Measurements from ENCODE around the gene TMEM14B. TPM values are rescaled to one million over a fixed set of nuclear protein-coding genes. Genes with fewer than 3 reads are reported as not detected.
"Not testable (repeated sequence)": the region's sequence is repeated elsewhere in the genome, so short reads cannot be mapped to it uniquely, and the experiment has no call there.

The TMEM14B gene
- 106 TPM for total RNA-seq
- long read RNA-seq, transcript TMEM14B-202 (6 exons, 975 nt): major isoform, 67 of 74 reads
- long read RNA-seq, transcript TMEM14B-201 (5 exons, 787 nt): minor isoform, 5 of 74 reads
- long read RNA-seq, partial matches to known transcripts: 0 of 74 reads
- long read RNA-seq, other reads (novel, unspliced or antisense): 1 of 74 reads

- DNase-seq (ENCODE audit: missing footprints) (peak; percentile 100), ATAC-seq (peak; percentile 99)
- intact Hi-C loops (cut with DNase I): loop anchor here (1.0 to 2.0 kb wide), 3 partner anchors 25 to 236 kb away; partner anchors contain the start of genes C6orf52 and PAK1IP1
These were observed at the start of gene TMEM14B for GRCh38 chr6:10747251-10747972. Gene TMEM14B (plus strand): TSS chr6:10747805. CDS start chr6:10749246, 1,441 bp downstream.

DNA sequence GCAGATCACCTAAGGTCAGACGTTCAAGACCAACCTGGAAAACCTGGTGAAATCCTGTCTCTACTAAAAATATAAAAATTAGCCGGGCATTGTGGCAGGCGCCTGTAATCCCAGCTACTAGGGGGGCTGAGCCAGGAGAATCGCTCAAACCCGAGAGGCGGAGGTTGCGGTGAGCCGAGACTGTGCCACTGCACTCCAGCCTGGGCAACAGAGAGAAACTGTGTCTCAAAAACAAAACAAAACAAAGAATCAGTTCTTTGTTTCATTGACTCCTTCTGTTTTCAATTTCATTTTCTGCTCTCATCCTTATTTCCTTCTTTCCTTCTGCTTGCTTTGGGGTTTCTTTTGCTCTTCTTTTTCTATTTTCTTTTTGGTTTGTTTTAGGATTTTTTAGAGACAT lies 33.6 kb upstream of the TMEM14B start:
- intact Hi-C loops (cut with DNase I): no loop called here
- ATAC-seq: no peak

DNA sequence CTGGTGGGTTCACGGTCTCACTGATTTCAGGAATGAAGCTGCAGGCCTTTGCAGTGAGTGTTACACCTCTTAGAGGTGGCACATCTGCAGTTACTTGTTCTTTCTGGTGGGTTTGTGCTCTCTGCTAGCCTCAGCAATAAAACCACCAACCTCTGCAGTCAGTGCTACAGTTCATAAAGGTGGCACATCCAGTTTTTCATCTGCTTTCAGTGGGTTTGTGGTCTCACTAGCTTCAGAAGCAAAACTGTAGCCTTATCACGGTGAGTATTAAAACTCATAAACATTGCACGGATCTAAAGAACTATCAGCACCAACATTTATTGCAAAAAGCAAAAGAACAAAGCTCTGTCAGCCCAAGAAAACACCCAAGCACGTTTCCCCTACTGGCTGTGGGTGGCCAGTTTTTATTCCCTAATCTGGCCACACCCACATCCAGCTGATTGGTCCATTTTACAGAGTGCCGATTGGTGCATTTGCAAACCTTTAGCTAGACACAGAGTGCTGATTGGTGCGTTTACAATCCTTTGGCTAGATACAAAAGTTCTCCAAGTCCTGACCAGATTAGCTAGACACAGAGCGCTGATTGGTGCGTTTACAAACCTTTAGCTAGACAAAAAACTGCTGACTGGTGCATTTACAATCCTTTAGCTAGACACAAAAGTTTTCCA lies 28.2 kb upstream of the TMEM14B start:
- intact Hi-C loops (cut with DNase I): no loop called here
- DNase-seq (ENCODE audit: missing footprints) (no peak), ATAC-seq (no peak)

More for the DNA sequence above, 33.6 kb upstream of the TMEM14B start:
- no peak for DNase-seq (ENCODE audit: missing footprints)

DNA sequence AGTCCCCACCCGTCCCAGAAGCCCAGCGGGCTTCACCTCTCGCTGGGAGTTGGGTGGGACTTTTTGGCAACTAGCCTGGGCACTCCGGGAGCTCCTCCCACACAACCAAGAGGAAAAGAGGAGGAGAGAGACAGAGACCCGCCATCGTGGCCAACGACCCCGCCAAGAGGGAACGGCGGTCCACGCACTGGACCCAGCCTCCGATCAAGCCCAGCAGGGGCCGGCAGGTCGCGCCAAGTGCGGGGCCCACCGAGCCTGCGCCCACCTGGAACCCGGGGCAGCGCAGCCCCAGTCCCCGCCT lies 27.7 kb upstream of the TMEM14B start:
- DNase-seq (ENCODE audit: missing footprints) (peak; percentile 71), ATAC-seq (no peak)
- intact Hi-C loops (cut with DNase I): loop anchor here (10.0 kb wide), 1 partner anchor 205 kb away; no protein-coding TSS in a partner anchor

DNA sequence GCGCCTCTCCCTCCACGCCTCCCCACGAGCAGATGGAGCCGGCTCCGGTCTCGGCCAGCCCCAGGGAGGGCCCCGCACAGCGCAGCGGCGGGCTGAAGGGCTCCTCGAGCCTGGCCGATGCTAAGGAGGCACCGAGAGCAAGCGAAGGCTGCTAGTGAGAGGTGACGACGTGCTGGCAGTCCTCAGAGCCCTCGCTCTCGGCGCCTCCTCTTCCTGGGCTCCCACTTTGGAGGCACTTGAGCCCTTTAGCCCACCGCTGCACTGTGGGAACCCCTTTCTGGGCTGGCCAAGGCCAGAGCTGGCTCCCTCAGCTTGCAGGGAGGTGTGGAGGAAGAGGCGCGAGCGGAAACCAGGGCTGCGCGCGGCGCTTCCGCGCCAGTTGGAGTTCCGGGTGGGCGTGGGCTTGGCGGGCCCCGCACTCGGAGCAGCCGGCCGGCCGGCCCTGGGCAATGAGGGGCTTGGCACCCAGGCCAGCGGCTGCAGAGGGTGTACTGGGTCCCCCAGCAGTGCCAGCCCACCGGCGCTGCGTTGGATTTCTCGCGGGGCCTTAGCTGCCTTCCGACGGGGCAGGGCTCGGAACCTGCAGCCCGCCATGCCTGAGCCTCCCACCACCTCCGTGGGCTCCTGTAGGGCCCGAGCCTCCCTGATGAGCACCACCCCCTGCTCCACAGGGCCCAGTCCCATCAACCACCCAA lies 27.2 kb upstream of the TMEM14B start:
- ATAC-seq: no peak

GRCh38 chr6:10720960-10721849 lies 26.4 kb upstream of the TMEM14B start:
- intact Hi-C loops (cut with DNase I): loop anchor here (10.0 kb wide), 1 partner anchor 206 kb away; no protein-coding TSS in a partner anchor
- not testable (repeated sequence) for DNase-seq (ENCODE audit: missing footprints); ATAC-seq

More for the DNA sequence above, 27.2 kb upstream of the TMEM14B start:
- intact Hi-C loops (cut with DNase I): loop anchor here (10.0 kb wide), 1 partner anchor 206 kb away; no protein-coding TSS in a partner anchor
- DNase-seq (ENCODE audit: missing footprints): peak; percentile 77

GRCh38 chr6:10721850-10722569 lies 25.6 kb upstream of the TMEM14B start:
- no peak for ATAC-seq
- intact Hi-C loops (cut with DNase I): loop anchor here (1.0 to 10.0 kb wide), 3 partner anchors 25 to 207 kb away; partner anchors contain the start of genes C6orf52, PAK1IP1 and TMEM14B

DNA sequence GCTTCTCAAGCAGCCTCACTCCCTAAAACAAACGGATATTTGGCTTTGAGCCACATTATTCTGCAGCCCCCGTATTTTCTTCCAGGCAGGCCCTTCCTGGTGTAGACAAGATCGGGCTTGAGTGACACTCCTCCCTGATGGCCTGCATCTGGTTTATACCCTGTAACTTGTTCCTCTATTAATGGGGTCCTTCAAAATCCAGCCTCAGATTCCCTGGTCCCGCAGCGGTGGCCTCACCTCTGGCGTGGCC lies 25.1 kb upstream of the TMEM14B start:
- DNase-seq (ENCODE audit: missing footprints) (no peak), ATAC-seq (no peak)
- intact Hi-C loops (cut with DNase I): loop anchor here (1.0 to 10.0 kb wide), 3 partner anchors 25 to 208 kb away; partner anchors contain the start of genes C6orf52, PAK1IP1 and TMEM14B

More at GRCh38 chr6:10721850-10722569, 25.6 kb upstream of the TMEM14B start:
- no peak for DNase-seq (ENCODE audit: missing footprints)

GRCh38 chr6:10722820-10723566 lies 24.6 kb upstream of the TMEM14B start, which contains the start of gene TMEM14C:
Gene TMEM14C (plus strand): TSS chr6:10723070. CDS start chr6:10724614, 1,544 bp downstream.
- ATAC-seq: peak; percentile 99
- intact Hi-C loops (cut with DNase I): loop anchor here (1.0 to 10.0 kb wide), 3 partner anchors 24 to 208 kb away; partner anchors contain the start of genes C6orf52, PAK1IP1 and TMEM14B
- peak; percentile 100 for DNase-seq (ENCODE audit: missing footprints)

DNA sequence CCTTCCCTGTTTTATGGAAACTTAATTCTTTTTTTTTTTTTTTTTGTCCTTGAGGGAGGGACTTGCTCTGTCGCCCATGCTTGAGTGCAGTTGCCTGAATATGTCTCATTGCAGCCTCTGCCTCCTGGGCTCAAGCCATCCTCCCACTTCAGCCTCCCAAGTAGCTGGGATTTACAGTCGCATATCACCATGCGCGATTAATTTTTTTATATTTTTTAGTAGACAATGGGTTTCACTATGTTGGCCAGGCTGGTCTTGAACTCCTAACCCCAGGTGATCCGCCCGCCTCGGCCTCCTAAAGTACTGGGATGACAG lies 24.1 kb upstream of the TMEM14B start:
- no peak for ATAC-seq
- intact Hi-C loops (cut with DNase I): loop anchor here (2.0 to 10.0 kb wide), 2 partner anchors 29 to 209 kb away; partner anchors contain the start of genes C6orf52 and PAK1IP1

DNA sequence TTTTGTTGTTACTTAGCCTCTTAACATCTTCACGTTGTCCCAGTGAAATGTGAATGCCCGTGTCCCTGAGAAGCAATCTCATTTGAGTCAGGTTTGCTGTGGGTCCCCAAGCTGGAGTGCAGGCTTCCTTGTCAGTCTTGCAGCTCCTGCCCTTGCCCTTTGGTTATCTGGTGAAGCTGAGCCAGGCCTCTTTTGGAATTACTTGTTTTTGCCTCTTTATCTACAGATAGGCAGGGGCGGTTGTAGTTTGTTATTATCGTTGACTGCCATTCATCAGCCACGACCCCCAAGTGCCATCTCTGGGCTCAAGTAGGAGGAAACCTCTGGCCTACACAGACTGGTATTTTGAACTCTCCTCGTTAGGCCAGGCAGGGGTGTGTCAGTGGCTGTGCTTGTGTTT lies 22.6 kb upstream of the TMEM14B start:
- ATAC-seq (no peak), DNase-seq (ENCODE audit: missing footprints) (no peak)
- intact Hi-C loops (cut with DNase I): loop anchor here (10.0 kb wide), 1 partner anchor 210 kb away; no protein-coding TSS in a partner anchor

More for the DNA sequence above, 24.1 kb upstream of the TMEM14B start:
- DNase-seq (ENCODE audit: missing footprints): no peak

DNA sequence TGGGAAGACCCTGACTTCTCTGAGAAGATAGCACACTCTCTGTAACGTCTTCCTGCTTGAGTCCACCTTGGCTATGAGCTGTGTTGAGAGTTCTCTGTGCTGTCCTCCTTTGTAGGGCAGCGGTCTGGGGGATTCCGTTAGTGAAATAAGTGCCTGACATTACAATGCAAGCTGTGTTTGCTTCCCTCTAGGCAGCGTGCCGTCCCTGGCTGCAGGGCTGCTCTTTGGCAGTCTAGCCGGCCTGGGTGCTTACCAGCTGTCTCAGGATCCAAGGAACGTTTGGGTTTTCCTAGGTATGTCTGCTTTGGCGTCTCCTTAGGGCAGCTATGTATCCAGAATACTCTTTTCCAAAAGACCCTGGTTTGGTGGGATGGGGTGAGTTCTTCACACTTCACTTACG lies 21.9 kb upstream of the TMEM14B start:
- DNase-seq (ENCODE audit: missing footprints): no peak
- ATAC-seq: no peak
- intact Hi-C loops (cut with DNase I): loop anchor here (10.0 kb wide), 1 partner anchor 211 kb away; no protein-coding TSS in a partner anchor

- DNase-seq (ENCODE audit: missing footprints): no peak
- peak; percentile 53 for ATAC-seq
- intact Hi-C loops (cut with DNase I): no loop called here
These were observed 17.4 kb upstream of the TMEM14B start for GRCh38 chr6:10730254-10730653.

GRCh38 chr6:10733151-10733715 lies 14.4 kb upstream of the TMEM14B start:
- no peak for DNase-seq (ENCODE audit: missing footprints)
- intact Hi-C loops (cut with DNase I): no loop called here
- no peak for ATAC-seq

DNA sequence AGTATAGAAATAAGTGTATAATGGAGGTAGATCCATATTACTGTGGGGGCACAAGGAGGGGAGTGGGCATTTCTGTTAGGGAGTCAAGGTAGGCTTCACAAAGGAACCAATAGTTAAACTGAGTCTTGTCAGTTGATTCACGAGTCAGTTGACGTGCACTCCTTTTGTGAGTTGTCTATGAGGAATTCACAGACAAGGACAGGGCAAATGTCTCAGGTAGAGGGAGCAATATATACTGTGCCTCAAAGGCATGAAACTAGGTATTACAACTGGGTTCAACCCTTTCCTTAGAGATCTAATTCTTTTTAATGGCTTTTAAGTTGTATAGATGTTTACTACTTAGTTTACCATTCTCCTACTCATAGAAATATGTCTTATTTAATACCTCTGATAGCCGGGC lies 13.7 kb upstream of the TMEM14B start:
- no peak for ATAC-seq
- DNase-seq (ENCODE audit: missing footprints): no peak
- intact Hi-C loops (cut with DNase I): no loop called here

DNA sequence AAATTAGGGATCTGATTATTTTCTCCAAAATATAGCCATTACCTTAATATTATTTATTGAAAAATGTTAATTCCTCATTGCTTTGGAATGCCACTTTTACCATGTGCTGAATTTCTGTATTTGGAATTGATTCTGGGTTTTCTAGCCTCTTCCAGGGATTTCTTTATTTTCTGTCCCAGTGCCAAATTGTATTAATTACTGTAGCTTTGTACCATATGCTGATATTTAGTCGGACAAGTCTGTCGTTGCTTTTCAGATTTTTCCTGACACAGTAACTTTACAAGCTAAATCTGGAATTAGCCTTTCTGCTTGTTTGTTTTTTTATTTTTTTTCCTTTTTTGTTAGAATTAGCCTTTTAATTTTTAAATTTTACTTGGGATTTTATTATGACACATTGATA lies 10.9 kb upstream of the TMEM14B start:
- DNase-seq (ENCODE audit: missing footprints): no peak
- intact Hi-C loops (cut with DNase I): no loop called here
- no peak for ATAC-seq
